Right atrium auricular region (tissue), 2 donors: ENCODE results near the gene PTPRA. TPM values are rescaled to one million over a fixed set of nuclear protein-coding genes. Genes with fewer than 3 reads are reported as not detected.

Experiments
- DNase-seq: peaks from one replicate; pipeline ENCODE4 v3.0.0-alpha.2; 2019; ENCODE audit warnings: low spot score
- H3K27ac ChIP-seq, 2 donors: fragments of 200-600 bp; sonication (generic); 1 replicate in 1 of 2; 2 replicates in 1 of 2; pipeline ENCODE4 v1.5.1; 2016 to 2019
- H3K27me3 ChIP-seq, 2 donors: fragments of 200-600 bp; sonication (generic); one replicate each; pipeline versions ENCODE4 v1.5.1 to v1.6.0; 2017 to 2019
- H3K36me3 ChIP-seq: fragments of 200-600 bp; sonication (generic); one replicate; pipeline ENCODE4 v1.5.1; 2016
- H3K4me1 ChIP-seq, 2 donors: fragments of 200-600 bp; sonication (generic); one replicate each; pipeline versions ENCODE4 v1.5.1 to v1.6.0; 2017 to 2019
- H3K4me3 ChIP-seq, 2 donors: fragments of 200-600 bp; sonication (generic); 1 replicate in 1 of 2; 2 replicates in 1 of 2; pipeline ENCODE4 v1.5.1; 2017 to 2019; ENCODE audit warnings: mild to moderate bottlenecking in 1 of 2, moderate library complexity in 1 of 2
- H3K9me3 ChIP-seq, 2 donors: fragments of 200-600 bp; sonication (generic); one replicate each; pipeline ENCODE4 v1.5.1; 2019
- total RNA-seq, 2 donors: library from RNA; depleted of rRNA; stranded (reverse); fragments of >200 nt; gene quantifications; one replicate each; pipeline ENCODE4 v1.1.0, GENCODE V29; 2016
- TF ChIP-seq, protein P1 (sequence below), 2 donors: fragments of 200-600 bp; sonication (generic); IDR thresholded peaks; one replicate each; pipeline ENCODE4 v1.5.1; 2019; ENCODE audit warnings: antibody characterized with exemption in 2 of 2

The PTPRA gene
- total RNA-seq, 2 donors from 2014 or later = 32.8 to 46.0 TPM

DNA sequence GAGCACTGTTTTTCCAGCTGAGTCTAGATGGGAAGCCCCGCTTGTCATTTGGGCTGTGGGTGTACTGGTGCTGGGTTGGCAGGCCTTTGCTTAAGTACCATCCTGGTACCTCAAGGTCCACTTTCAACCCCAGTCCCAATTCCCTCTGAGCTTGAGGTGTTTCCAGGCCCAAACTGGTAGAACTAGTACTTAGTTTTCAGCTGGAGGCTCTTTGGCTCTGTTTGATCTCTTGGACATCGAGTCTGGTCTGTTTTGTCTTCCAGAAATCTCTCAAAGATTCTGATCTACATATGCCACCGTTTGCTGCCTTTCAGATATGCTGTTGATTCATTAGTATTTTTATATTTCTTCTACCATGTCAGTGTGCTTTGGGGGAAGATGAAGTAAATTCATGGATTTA is 108.4 kb downstream of the PTPRA start:
- TF ChIP-seq, protein P1, sequence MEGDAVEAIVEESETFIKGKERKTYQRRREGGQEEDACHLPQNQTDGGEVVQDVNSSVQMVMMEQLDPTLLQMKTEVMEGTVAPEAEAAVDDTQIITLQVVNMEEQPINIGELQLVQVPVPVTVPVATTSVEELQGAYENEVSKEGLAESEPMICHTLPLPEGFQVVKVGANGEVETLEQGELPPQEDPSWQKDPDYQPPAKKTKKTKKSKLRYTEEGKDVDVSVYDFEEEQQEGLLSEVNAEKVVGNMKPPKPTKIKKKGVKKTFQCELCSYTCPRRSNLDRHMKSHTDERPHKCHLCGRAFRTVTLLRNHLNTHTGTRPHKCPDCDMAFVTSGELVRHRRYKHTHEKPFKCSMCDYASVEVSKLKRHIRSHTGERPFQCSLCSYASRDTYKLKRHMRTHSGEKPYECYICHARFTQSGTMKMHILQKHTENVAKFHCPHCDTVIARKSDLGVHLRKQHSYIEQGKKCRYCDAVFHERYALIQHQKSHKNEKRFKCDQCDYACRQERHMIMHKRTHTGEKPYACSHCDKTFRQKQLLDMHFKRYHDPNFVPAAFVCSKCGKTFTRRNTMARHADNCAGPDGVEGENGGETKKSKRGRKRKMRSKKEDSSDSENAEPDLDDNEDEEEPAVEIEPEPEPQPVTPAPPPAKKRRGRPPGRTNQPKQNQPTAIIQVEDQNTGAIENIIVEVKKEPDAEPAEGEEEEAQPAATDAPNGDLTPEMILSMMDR (IDR thresholded peaks at IDR 0.05) = no peak
- no peaks in the 10 kb centered on the region for H3K27me3 ChIP-seq
- peaks cover 0 to 13% of the 10 kb centered on the region in 2 donors for H3K4me1 ChIP-seq
- H3K4me3 ChIP-seq = no peak overlapping the region
- no peak for DNase-seq
- H3K27ac ChIP-seq = no peak overlapping the region
- no peaks in the 10 kb centered on the region for H3K9me3 ChIP-seq
- peaks cover under 1% of the 10 kb centered on the region for H3K36me3 ChIP-seq

GRCh38 chr20:2983508-2983907 is 110.2 kb downstream of the PTPRA start:
- H3K27me3 ChIP-seq = no peaks in the 10 kb centered on the region
- H3K9me3 ChIP-seq = no peaks in the 10 kb centered on the region
- peaks cover 19% of the 10 kb centered on the region for H3K36me3 ChIP-seq
- no peak for DNase-seq
- peaks cover 0 to 13% of the 10 kb centered on the region in 2 donors for H3K4me1 ChIP-seq
- TF ChIP-seq, protein P1 (IDR thresholded peaks at IDR 0.05) = no peak
- H3K4me3 ChIP-seq = no peak overlapping the region
- no peak overlapping the region for H3K27ac ChIP-seq

GRCh38 chr20:2984028-2984501 is 110.8 kb downstream of the PTPRA start:
- no peak overlapping the region for H3K27ac ChIP-seq
- TF ChIP-seq, protein P1 (IDR thresholded peaks at IDR 0.05) = no peak
- H3K4me1 ChIP-seq = peaks cover 0 to 13% of the 10 kb centered on the region in 2 donors
- no peaks in the 10 kb centered on the region for H3K9me3 ChIP-seq
- H3K4me3 ChIP-seq = no peak overlapping the region
- peaks cover 25% of the 10 kb centered on the region for H3K36me3 ChIP-seq
- no peak for DNase-seq
- no peaks in the 10 kb centered on the region for H3K27me3 ChIP-seq

- Histone ChIP-seq H3K27ac (no peak overlapping the region), H3K27me3 (no peaks in the 10 kb centered on the region), H3K9me3 (no peaks in the 10 kb centered on the region), H3K4me1 (peaks cover 0 to 13% of the 10 kb centered on the region in 2 donors), H3K36me3 (peaks cover 35% of the 10 kb centered on the region), H3K4me3 (no peak overlapping the region)
- no peak for DNase-seq
- TF ChIP-seq, protein P1 (IDR thresholded peaks at IDR 0.05) = no peak
Observed at GRCh38 chr20:2984956-2985661, 111.8 kb downstream of the PTPRA start.

DNA sequence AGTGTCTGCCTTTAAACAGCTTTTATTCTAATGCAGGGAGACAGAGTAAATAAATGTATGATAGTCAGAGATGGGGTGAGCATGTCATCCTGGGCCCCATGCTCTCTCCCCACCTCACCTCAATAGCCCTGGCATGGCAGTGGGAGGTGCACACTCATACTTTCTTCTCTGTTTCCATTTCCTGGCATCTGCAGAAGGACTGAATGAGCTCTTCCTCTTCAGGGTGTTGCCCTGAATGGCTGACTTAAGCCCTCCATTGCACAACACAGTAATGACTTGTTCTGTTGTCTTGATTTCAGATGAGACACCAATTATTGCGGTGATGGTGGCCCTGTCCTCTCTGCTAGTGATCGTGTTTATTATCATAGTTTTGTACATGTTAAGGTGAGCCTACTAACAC is 113.2 kb downstream of the PTPRA start:
- DNase-seq = no peak
- Histone ChIP-seq H3K27me3 (no peaks in the 10 kb centered on the region), H3K9me3 (no peaks in the 10 kb centered on the region), H3K4me3 (no peak overlapping the region), H3K36me3 (peaks cover 43% of the 10 kb centered on the region), H3K27ac (no peak overlapping the region), H3K4me1 (peaks cover 0 to 13% of the 10 kb centered on the region in 2 donors)
- TF ChIP-seq, protein P1 (IDR thresholded peaks at IDR 0.05) = no peak
